HG02970 (cell line): Measurements from ENCODE around the gene GDPD3.
A peak's percentile ranks its signal among the peaks of the same experiment; 100 is the strongest.
"Not testable (repeated sequence)": the region's sequence is repeated elsewhere in the genome, so short reads cannot be mapped to it uniquely, and the experiment has no call there.

Source experiments
- ATAC-seq: cut with Tn5 transposase; IDR thresholded peaks from one replicate; pipeline ENCODE4 v1.9.1; 2021; ENCODE audit warnings: mild to moderate bottlenecking, moderate library complexity, moderate number of reproducible peaks; ENCODE audit not compliant: unreplicated experiment, low FRiP score

GDPD3 gene

GRCh38 chr16:30125690-30126089 lies 12.4 kb upstream of the GDPD3 start:
- ATAC-seq = not testable (repeated sequence)

GRCh38 chr16:30124985-30125379 lies 11.6 kb upstream of the GDPD3 start:
- no peak for ATAC-seq

DNA sequence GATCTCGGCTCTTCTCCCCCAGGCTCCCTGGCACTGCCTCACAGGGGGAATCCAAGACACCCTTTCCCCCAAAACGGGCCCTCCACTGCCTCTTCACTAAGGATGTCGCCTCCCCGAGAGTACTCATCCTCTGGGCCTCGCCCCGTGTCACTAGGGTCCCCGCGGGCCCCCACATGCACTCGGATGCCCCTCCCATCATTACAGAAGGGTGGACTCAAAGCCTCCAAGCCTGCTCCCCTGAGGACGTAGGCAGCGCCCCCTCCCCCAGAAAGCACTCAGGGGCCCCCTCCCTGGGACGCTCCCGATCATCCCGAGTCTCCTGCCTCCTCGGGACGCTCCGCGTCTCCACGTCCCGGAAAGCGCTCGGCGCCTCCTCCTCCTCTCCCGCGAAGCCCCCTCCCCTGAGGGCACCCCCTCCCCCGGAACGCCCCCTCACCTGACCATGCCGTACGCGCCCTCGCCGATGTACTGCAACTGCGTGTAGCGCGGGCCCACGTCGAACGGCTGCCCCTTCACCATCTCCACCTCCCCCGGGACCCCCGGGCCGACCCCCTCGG lies 9.3 kb upstream of the GDPD3 start:
- ATAC-seq = peak; percentile 20

GRCh38 chr16:30121741-30122571 lies 8.6 kb upstream of the GDPD3 start:
- ATAC-seq = no peak

GRCh38 chr16:30120340-30121105 lies 7.2 kb upstream of the GDPD3 start:
- no peak for ATAC-seq

GRCh38 chr16:30119428-30119827 lies 6.1 kb upstream of the GDPD3 start:
- ATAC-seq = no peak

- no peak for ATAC-seq
Observed at GRCh38 chr16:30117768-30118167, 4.4 kb upstream of the GDPD3 start.

- no peak for ATAC-seq
Observed at GRCh38 chr16:30116291-30117207, 3.2 kb upstream of the GDPD3 start.

DNA sequence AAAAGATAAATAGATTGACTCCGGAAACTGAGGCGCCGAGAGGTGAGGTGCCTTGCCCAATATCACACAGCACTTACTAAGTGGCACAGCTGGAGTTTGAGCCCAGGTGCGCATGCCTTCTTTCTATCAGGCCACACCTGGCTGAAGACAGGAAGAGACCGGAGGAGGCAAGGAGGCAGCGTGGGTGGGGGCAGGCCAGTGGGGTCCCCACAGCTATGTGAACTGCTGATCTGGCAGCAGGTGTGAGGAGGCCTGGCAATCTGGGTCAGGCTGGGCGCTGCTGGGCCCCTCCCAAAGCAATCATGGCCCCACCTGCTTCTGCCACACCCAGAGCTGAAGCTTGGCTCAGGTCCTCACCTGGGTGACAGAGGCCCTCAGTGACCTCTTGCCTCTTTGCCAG lies 1.9 kb upstream of the GDPD3 start:
- ATAC-seq = no peak

DNA sequence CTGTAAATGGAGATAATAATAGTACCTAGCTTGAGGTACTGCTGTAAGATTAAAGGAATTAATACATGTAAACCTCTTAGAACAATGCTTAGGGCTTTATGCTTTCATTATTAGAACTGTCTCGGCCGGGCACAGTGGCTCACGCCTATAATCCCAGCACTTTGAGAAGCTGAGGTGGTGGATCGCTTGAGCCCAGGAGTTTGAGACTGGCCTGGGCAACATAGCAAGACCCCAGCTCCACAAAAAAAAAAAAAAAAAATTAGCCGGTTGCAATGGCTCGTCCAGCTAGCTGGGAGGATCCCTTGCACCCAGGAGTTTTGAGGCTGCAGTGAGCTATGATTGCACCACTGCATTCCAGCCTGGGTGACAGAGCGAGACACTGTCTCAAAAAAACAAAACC lies 1.5 kb upstream of the GDPD3 start:
- ATAC-seq = not testable (repeated sequence)

DNA sequence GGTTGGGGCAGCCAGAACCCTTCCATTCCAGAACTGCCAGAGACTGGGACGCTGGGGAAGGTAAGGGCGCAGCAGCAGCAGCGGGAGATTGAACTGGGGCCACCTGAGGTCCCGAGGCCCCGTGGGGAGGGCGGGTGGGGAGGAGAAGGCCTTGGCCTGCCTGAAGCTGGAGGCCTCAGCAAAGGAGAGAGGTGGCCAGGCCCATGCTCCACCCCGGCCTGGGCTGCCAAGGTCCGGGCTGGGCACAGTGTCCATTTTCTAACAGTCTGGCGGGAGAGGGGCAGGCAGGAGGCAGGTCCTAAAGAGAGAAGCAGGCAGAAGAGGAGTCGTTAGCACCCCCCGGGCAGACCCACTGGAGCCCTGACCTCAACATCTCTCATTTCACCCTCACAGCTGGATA lies 1.1 kb upstream of the GDPD3 start:
- ATAC-seq = no peak

GRCh38 chr16:30113711-30114333 lies 485 bp upstream of the GDPD3 start:
- no peak for ATAC-seq

DNA sequence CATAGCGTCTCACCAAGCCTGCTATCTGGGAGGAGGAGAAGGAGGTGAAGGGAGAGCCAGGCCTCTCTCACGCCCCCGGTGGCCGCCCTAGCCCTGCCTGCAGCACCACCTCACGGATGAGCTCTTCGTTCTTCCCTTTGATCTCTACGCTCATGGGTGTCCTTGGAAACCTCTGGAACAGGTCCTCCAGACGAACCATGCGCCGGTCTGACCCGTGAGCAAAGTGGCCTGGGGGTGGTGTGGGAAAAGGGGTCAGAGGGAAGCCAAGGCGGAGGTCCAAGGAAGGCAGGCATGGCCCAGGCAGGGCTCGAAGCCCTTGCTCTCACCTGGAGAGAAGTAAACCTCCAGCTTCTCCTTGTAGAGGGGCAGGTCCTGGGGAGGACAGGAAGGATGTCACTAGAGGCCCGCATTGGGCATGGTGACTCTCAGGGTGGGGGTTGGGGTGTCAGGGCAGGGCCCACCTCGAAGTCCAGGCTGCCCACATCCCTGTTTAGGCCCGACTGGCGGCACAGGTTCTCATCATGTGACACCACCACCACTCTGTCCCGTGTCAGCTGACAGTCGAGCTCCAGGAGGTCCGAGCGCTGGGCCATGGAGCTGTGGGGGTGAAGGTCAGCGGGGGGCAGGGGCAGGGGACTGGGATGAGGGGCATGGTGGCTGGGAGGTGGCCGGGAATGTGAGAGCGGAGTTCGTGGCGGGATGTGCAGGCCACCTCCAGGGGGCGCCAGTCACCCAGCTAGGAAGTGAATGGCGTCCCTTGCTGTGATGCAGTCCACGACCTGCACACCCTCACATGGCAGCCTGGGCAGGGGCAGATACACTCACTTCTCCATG lies 923 bp downstream of the GDPD3 start:
- ATAC-seq = no peak

- ATAC-seq = no peak
Observed at GRCh38 chr16:30110661-30111060, 2.7 kb downstream of the GDPD3 start.

DNA sequence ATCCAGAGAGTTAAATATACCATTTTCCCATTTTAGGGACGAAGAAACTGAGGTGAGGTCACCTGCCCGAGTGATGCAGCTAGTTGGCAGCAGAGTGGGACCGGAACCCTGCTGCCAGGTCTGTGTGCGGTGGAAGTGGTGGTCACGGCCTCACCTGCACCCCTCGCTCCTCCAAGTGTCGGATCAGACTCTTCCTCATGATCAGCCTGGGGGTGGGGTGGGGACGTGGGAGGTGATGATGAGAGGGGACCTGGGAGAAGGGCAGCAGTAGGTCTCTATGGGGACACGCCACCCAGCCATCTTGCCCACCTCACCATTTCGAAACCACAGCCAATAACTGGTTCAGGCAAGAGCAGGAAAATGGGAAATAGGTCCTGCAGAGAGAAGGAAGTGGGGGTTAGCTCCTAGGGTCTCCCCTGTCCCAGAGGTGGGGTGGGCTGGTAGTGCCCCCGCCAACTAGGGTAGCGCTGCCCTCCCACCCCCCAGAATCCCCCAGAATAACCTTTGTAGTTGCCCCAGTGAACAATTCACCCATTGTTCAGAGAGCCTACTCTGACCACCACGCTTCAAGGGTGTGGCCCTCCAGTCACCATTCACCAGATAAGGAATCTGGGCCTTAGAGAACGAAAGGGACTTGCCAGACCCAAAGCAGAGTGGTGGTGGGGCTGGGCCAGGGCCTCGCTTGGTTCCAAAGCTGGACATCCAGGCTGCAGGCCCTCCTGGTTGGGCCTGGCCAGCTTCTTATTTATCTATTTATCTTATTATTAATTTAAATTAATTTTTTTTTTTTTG lies 5.1 kb downstream of the GDPD3 start:
- ATAC-seq = no peak

DNA sequence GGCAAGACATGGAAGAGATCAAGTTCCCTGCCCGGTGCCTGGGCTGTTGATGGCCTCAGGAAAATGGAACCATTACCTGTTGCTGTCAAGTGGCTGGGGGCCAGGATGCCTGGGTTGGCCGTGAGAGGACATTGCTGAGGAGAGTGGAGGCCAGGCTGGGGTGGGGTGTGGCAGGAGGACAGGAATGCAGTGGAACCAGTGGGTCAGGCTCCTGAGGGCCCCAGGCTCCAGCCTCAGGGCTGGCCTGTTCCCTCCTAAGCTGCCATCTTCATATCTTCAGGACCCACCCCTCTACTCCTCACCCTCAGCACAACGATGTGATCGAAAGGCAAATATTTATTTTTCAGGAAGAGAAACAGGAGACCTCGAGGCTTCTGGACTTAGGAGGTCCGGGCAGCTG lies 8.8 kb downstream of the GDPD3 start:
- ATAC-seq = no peak

DNA sequence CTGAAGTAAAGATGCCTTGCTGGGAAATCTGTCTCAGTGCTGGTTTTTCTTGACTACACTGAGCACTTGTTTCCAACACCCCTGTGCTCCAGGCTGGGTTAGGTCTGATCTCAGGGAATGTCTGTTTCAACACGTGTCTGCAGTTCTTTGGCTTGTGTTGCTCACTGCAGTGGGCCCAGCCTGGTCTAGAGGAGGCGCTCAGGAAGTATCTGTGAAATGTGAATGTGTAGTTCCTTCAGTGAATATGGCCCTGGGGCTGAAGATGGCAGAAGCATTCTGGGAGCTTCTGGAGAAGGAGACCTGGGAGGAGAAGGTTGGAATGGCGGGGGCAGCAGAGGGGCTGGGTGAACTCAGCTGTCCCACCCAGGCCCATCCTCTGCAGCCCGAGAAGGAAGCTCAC lies 9.2 kb downstream of the GDPD3 start:
- ATAC-seq = no peak

- no peak for ATAC-seq
Observed at GRCh38 chr16:30096862-30097563, 16.3 kb downstream of the GDPD3 start.
